COLO668 (cell line): ENCODE data around the gene PRKAG2.

Source experiments
- DNase-seq: peaks from one replicate; lab custom pipeline; 2025; ENCODE audit not compliant: unreplicated experiment; lab: John Stamatoyannopoulos, UW

The PRKAG2 gene

GRCh38 chr7:151630851-151631569 lies 245.9 kb downstream of the PRKAG2 start:
- DNase-seq = no peak

GRCh38 chr7:151630358-151630757 lies 246.6 kb downstream of the PRKAG2 start:
- DNase-seq = no peak

- no peak for DNase-seq
Measured at GRCh38 chr7:151629713-151630272, 247.1 kb downstream of the PRKAG2 start.

- no peak for DNase-seq
Measured at GRCh38 chr7:151628846-151629604, 247.9 kb downstream of the PRKAG2 start.

GRCh38 chr7:151626422-151627115 lies 250.3 kb downstream of the PRKAG2 start:
- peak; percentile 31 for DNase-seq

GRCh38 chr7:151625606-151626005 lies 251.3 kb downstream of the PRKAG2 start:
- DNase-seq = no peak

GRCh38 chr7:151624246-151624928 lies 252.5 kb downstream of the PRKAG2 start:
- no peak for DNase-seq

GRCh38 chr7:151623766-151624165 lies 253.1 kb downstream of the PRKAG2 start:
- no peak for DNase-seq

- DNase-seq = no peak
Measured at GRCh38 chr7:151621961-151622360, 255.0 kb downstream of the PRKAG2 start.

GRCh38 chr7:151616443-151617213 lies 260.3 kb downstream of the PRKAG2 start:
- DNase-seq = no peak

GRCh38 chr7:151615784-151616183 lies 261.1 kb downstream of the PRKAG2 start:
- no peak for DNase-seq

GRCh38 chr7:151615058-151615457 lies 261.9 kb downstream of the PRKAG2 start:
- no peak for DNase-seq

GRCh38 chr7:151614019-151614418 lies 262.9 kb downstream of the PRKAG2 start:
- DNase-seq = no peak

GRCh38 chr7:151611878-151612277 lies 265.0 kb downstream of the PRKAG2 start:
- no peak for DNase-seq

GRCh38 chr7:151611041-151611440 lies 265.9 kb downstream of the PRKAG2 start:
- DNase-seq = no peak

GRCh38 chr7:151608031-151608551 lies 268.8 kb downstream of the PRKAG2 start:
- no peak for DNase-seq

GRCh38 chr7:151607464-151607867 lies 269.4 kb downstream of the PRKAG2 start:
- no peak for DNase-seq

GRCh38 chr7:151603951-151604350 lies 273.0 kb downstream of the PRKAG2 start:
- DNase-seq = no peak

GRCh38 chr7:151601521-151602305 lies 275.2 kb downstream of the PRKAG2 start:
- DNase-seq = no peak
